Right lobe of liver (tissue), 6 donors: ENCODE measurements around the gene DDC. TPM values are rescaled to one million over a fixed set of nuclear protein-coding genes. Genes with fewer than 3 reads are reported as not detected.
A peak's percentile ranks its signal among the peaks of the same experiment; 100 is the strongest.
"Not testable (repeated sequence)": the region's sequence is repeated elsewhere in the genome, so short reads cannot be mapped to it uniquely, and the experiment has no call there.

Source experiments
- ATAC-seq, 4 donors: fragments of 200-7000 bp; cut with Tn5 transposase; one replicate each; pipeline ENCODE4 v1.9.1; 2020; ENCODE audit warnings: mild to moderate bottlenecking in 4 of 4, moderate library complexity in 4 of 4
- DNase-seq, 3 donors: peaks; one replicate each; pipeline ENCODE4 v3.0.0-alpha.2; 2020
- H3K27ac ChIP-seq, 3 donors: fragments of 200-600 bp; one replicate each; pipeline ENCODE4 v1.8.0; 2022
- H3K27me3 ChIP-seq, 2 donors: fragments of 200-600 bp; one replicate each; pipeline ENCODE4 v1.8.0; 2022
- H3K36me3 ChIP-seq, 4 donors: fragments of 200-600 bp; sonication (generic) in 1 of 4; one replicate each; pipeline versions ENCODE4 v1.5.1 to v1.8.0; 2017 to 2022; ENCODE audit warnings: control low read depth in 1 of 4
- H3K4me1 ChIP-seq, 4 donors: fragments of 200-600 bp; sonication (generic) in 1 of 4; one replicate each; pipeline versions ENCODE4 v1.5.1 to v1.8.0; 2017 to 2022; ENCODE audit warnings: control low read depth in 1 of 4
- H3K4me3 ChIP-seq, 3 donors: fragments of 200-600 bp; one replicate each; pipeline ENCODE4 v1.8.0; 2022
- H3K9me3 ChIP-seq, 4 donors: fragments of 200-600 bp; sonication (generic) in 1 of 4; one replicate each; pipeline versions ENCODE4 v1.5.1 to v1.8.0; 2017 to 2022; ENCODE audit warnings: control low read depth in 1 of 4
- CTCF ChIP-seq, 4 donors: fragments of 200-600 bp in 3 of 4; fragments of 450-650 bp in 1 of 4; IDR thresholded peaks; one replicate each; pipeline versions ENCODE4 v1.5.1 to v1.8.0; 2016 to 2022; ENCODE audit warnings: antibody characterized with exemption in 4 of 4, mild to moderate bottlenecking in 2 of 4
- POLR2A ChIP-seq: fragments of 450-650 bp; IDR thresholded peaks from one replicate; pipeline ENCODE4 v1.6.1; 2017; ENCODE audit warnings: antibody characterized with exemption, mild to moderate bottlenecking
- WGBS: methylation state at CpG from one replicate; pipeline ENCODE4 v1.1.6; 2018; ENCODE audit warnings: low coverage, low lambda C conversion rate; ENCODE audit not compliant: insufficient coverage; ENCODE audit errors: missing lambda C conversion rate; 5-methylcytosine and 5-hydroxymethylcytosine counted together
- intact Hi-C, 2 donors: fragments of 100-400 bp; cut with DNase I; formaldehyde crosslinking; loops; one replicate each; pipeline versions ENCODE4 v1.11.2 to v1.14.1; 2022
- total RNA-seq, 6 experiments: library from RNA; depleted of rRNA in 2 of 6; stranded (reverse); fragments of >200 nt in 2 of 6; fragmentation: NEBNext Ultra II Directional in 3 of 6; extraction: Animal tissue kit (Norgen Biotek cat#: 25700) in 3 of 6; gene quantifications; one replicate each; pipeline versions ENCODE4 v1.1.0 to v1.2.4, GENCODE V29; 2016 to 2023
- donor health status: DM: no; HTN: yes; CAD: no.
- donor health status: DM: no; HTN: no; CAD: no.
- donor health status: DM: no; HTN: no; CAD: no.
- donor health status: DM: no; HTN: yes; CAD: no.
- donor health status: DM: no; HTN: yes; CAD: no.

The DDC gene
- total RNA-seq, 6 experiments from 2014 or later: 37.9 to 75.7 (median 45.2) TPM

- ATAC-seq (peak in 2 of 4 donors; percentile 38 to 52), DNase-seq (no peak)
- Histone ChIP-seq H3K9me3 (no peaks in the 10 kb centered on the region), H3K27ac (no peak overlapping the region), H3K36me3 (no peaks in the 10 kb centered on the region), H3K4me3 (no peak overlapping the region), H3K4me1 (no peaks in the 10 kb centered on the region), H3K27me3 (no peaks in the 10 kb centered on the region)
- intact Hi-C loops: no loop called here
- TF ChIP-seq CTCF (IDR thresholded peaks at IDR 0.05) (no peak), POLR2A (no peak)
- WGBS: 40% methylated on average over 5 of the region's 5 CpGs
Measured at GRCh38 chr7:50580057-50580456, 14.9 kb upstream of the DDC start.

GRCh38 chr7:50578105-50578504 is 12.9 kb upstream of the DDC start:
- peak in 1 of 4 donors; percentile 66 for ATAC-seq
- H3K27me3 ChIP-seq, H3K27ac ChIP-seq, H3K9me3 ChIP-seq, H3K4me1 ChIP-seq, H3K4me3 ChIP-seq, intact Hi-C loops, DNase-seq, H3K36me3 ChIP-seq: not testable (repeated sequence)
- WGBS: 56% methylated on average over 4 of the region's 4 CpGs

GRCh38 chr7:50577569-50577968 is 12.4 kb upstream of the DDC start:
- no peak for DNase-seq
- H3K36me3 ChIP-seq: no peaks in the 10 kb centered on the region
- no peaks in the 10 kb centered on the region for H3K27me3 ChIP-seq
- no peaks in the 10 kb centered on the region for H3K4me1 ChIP-seq
- ATAC-seq: no peak
- WGBS: 95% methylated on average over 9 of the region's 10 CpGs
- H3K9me3 ChIP-seq: no peaks in the 10 kb centered on the region
- TF ChIP-seq CTCF (IDR thresholded peaks at IDR 0.05) (no peak), POLR2A (no peak)
- no peak overlapping the region for H3K27ac ChIP-seq
- no peak overlapping the region for H3K4me3 ChIP-seq
- intact Hi-C loops: no loop called here

- H3K4me3 ChIP-seq, H3K9me3 ChIP-seq, ATAC-seq, H3K27ac ChIP-seq, H3K27me3 ChIP-seq, intact Hi-C loops, DNase-seq, H3K4me1 ChIP-seq, H3K36me3 ChIP-seq: not testable (repeated sequence)
- WGBS: 17% methylated on average over 1 of the region's 6 CpGs
Measured at GRCh38 chr7:50576388-50576787, 11.2 kb upstream of the DDC start.

- Histone ChIP-seq H3K9me3 (no peaks in the 10 kb centered on the region), H3K27me3 (no peaks in the 10 kb centered on the region), H3K4me3 (no peak overlapping the region), H3K36me3 (no peaks in the 10 kb centered on the region), H3K27ac (no peak overlapping the region), H3K4me1 (peaks cover 0 to 26% (median 4%) of the 10 kb centered on the region in 4 donors)
- 63% methylated on average over 3 of the region's 6 CpGs for WGBS
- no peak for DNase-seq
- TF ChIP-seq CTCF (IDR thresholded peaks at IDR 0.05): no peak
- TF ChIP-seq POLR2A: no peak
- peak in 3 of 4 donors; percentile 20 to 46 (median 35) for ATAC-seq
- intact Hi-C loops: no loop called here
Measured at GRCh38 chr7:50567715-50568261, 2.6 kb upstream of the DDC start.

GRCh38 chr7:50565977-50566376 is 772 bp upstream of the DDC start:
- no peak overlapping the region for H3K4me3 ChIP-seq
- 75% methylated on average over 4 of the region's 5 CpGs for WGBS
- intact Hi-C loops: no loop called here

More at GRCh38 chr7:50565977-50566376, 772 bp upstream of the DDC start:
- ATAC-seq (no peak), DNase-seq (no peak)
- peaks cover 0 to 35% (median 9%) of the 10 kb centered on the region in 4 donors for H3K4me1 ChIP-seq
- TF ChIP-seq POLR2A (no peak), CTCF (IDR thresholded peaks at IDR 0.05) (no peak)
- H3K9me3 ChIP-seq: no peaks in the 10 kb centered on the region
- H3K36me3 ChIP-seq: no peaks in the 10 kb centered on the region
- H3K27me3 ChIP-seq: no peaks in the 10 kb centered on the region
- peak overlapping the region in 1 of 3 donors; percentile 80 for H3K27ac ChIP-seq
